Transverse colon (tissue), 4 donors: ENCODE results near the gene CBL. TPM values are rescaled to one million over a fixed set of nuclear protein-coding genes. Genes with fewer than 3 reads are reported as not detected.

ENCODE experiments used
- DNase-seq: peaks from one replicate; pipeline ENCODE4 v3.0.0-alpha.2; 2019
- H3K27ac ChIP-seq, 4 donors: fragments of 200-600 bp; sonication (generic); 2 replicates each; pipeline ENCODE4 v1.5.1; 2016 to 2018; ENCODE audit warnings: inconsistent platforms in 4 of 4
- H3K27me3 ChIP-seq: fragments of 200-600 bp; sonication (generic); 2 replicates; pipeline ENCODE4 v1.5.1; 2017; ENCODE audit warnings: inconsistent platforms
- H3K36me3 ChIP-seq, 4 donors: fragments of 200-600 bp; sonication (generic); 2 replicates each; pipeline ENCODE4 v1.5.1; 2017 to 2019; ENCODE audit warnings: inconsistent platforms in 4 of 4
- H3K4me1 ChIP-seq, 4 donors: fragments of 200-600 bp; sonication (generic); 2 replicates each; pipeline ENCODE4 v1.5.1; 2017 to 2020; ENCODE audit warnings: inconsistent platforms in 4 of 4
- H3K4me3 ChIP-seq, 4 donors: fragments of 200-600 bp; sonication (generic); 1 replicate in 1 of 4; 2 replicates in 3 of 4; pipeline versions ENCODE4 v1.5.1 to v1.6.1; 2017 to 2019; ENCODE audit warnings: inconsistent platforms in 4 of 4
- H3K9me3 ChIP-seq, 2 donors: fragments of 200-600 bp; sonication (generic); 2 replicates each; pipeline ENCODE4 v1.5.1; 2017 to 2019; ENCODE audit warnings: inconsistent platforms in 2 of 2
- EP300 ChIP-seq: sonication (generic); formaldehyde crosslinking; IDR thresholded peaks from one replicate; pipeline ENCODE4 v1.6.1; 2017; ENCODE audit warnings: antibody characterized with exemption, low read depth
- POLR2A ChIP-seq: fragments of 450-650 bp; IDR thresholded peaks from one replicate; pipeline ENCODE4 v1.6.1; 2016; ENCODE audit warnings: antibody characterized with exemption, mild to moderate bottlenecking, moderate library complexity
- POLR2AphosphoS5 ChIP-seq, 3 donors: sonication (generic); formaldehyde crosslinking; IDR thresholded peaks; one replicate each; pipeline ENCODE4 v1.6.1; 2016; ENCODE audit warnings: antibody characterized with exemption in 3 of 3
- WGBS, 2 donors: methylation state at CpG; one replicate each; pipeline ENCODE4 v1.1.5; 2018; ENCODE audit warnings: low coverage in 1 of 2; 5-methylcytosine and 5-hydroxymethylcytosine counted together
- in situ Hi-C, 4 donors: fragments of 200-750 bp; cut with MboI; loops; one replicate each; pipeline versions ENCODE4 v1.15.0 to v1.15.1; 2017; ENCODE audit warnings: low sequenced_read_pairs in 3 of 4, low pct_ligation_motif_present in 1 of 4, low pct_unique_long_range_greater_than_20kb in 1 of 4
- intact Hi-C: fragments of 100-400 bp; cut with DNase I; formaldehyde crosslinking; loops from one replicate; pipeline ENCODE4 v1.15.1; 2023; ENCODE audit warnings: low total_unique reads
- total RNA-seq, 4 donors: library from RNA; depleted of rRNA; stranded (reverse); fragments of >200 nt; gene quantifications; one replicate each; pipeline ENCODE4 v1.1.0, GENCODE V29; 2016
- TF ChIP-seq, protein P1 (sequence below), 5 experiments: fragments of 200-600 bp in 3 of 5; fragments of 450-650 bp in 2 of 5; sonication (generic) in 3 of 5; IDR thresholded peaks; 1 replicate in 2 of 5; 2 replicates in 3 of 5; pipeline ENCODE4 v1.5.1; 2016 to 2017; ENCODE audit warnings: antibody characterized with exemption in 5 of 5, inconsistent platforms in 3 of 5, mild to moderate bottlenecking in 2 of 5, moderate library complexity in 1 of 5

The CBL gene
- total RNA-seq, 4 donors from 2014 or later: 6.8 to 18.7 (median 12.4) TPM

DNA sequence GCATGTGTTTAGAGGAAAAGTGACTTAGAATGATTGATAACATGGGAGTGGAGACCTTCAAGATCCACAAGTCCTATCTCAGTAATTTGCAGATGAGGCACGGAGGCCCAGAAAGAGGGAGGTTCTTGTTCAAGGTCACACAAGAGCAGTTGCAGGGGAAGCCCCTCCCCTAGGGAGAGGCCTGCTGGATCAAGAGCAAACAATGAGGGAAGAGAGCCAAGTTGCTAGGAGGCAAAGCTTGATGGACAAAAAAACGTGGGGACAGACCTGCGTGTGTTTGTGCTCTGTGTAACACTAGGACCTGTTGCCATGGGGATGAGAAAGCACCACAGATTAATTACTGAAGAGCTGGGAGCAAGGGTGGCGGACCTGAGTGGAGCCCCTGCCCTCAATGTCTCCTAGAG is 146.7 kb downstream of the CBL start:
- 26 to 78% methylated on average over 1 to 4 of the region's 4 CpGs for WGBS, 2 donors
- H3K27me3 ChIP-seq: peaks cover 7% of the 10 kb centered on the region
- no peak for DNase-seq
- no peak overlapping the region for H3K4me3 ChIP-seq
- in situ Hi-C loops: loop anchor here in 1 of 4 donors (10.0 kb wide), 1 partner anchor 122 kb away; no protein-coding TSS in a partner anchor
- intact Hi-C loops: loop anchor here (1.0 kb wide), 1 partner anchor 23 kb away; no protein-coding TSS in a partner anchor
- H3K36me3 ChIP-seq: no peaks in the 10 kb centered on the region
- no peak for TF ChIP-seq EP300
- TF ChIP-seq POLR2AphosphoS5 (IDR thresholded peaks at IDR 0.05): no peak
- TF ChIP-seq, protein P1, sequence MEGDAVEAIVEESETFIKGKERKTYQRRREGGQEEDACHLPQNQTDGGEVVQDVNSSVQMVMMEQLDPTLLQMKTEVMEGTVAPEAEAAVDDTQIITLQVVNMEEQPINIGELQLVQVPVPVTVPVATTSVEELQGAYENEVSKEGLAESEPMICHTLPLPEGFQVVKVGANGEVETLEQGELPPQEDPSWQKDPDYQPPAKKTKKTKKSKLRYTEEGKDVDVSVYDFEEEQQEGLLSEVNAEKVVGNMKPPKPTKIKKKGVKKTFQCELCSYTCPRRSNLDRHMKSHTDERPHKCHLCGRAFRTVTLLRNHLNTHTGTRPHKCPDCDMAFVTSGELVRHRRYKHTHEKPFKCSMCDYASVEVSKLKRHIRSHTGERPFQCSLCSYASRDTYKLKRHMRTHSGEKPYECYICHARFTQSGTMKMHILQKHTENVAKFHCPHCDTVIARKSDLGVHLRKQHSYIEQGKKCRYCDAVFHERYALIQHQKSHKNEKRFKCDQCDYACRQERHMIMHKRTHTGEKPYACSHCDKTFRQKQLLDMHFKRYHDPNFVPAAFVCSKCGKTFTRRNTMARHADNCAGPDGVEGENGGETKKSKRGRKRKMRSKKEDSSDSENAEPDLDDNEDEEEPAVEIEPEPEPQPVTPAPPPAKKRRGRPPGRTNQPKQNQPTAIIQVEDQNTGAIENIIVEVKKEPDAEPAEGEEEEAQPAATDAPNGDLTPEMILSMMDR (IDR thresholded peaks at IDR 0.05): no peak
- TF ChIP-seq POLR2A: no peak
- H3K9me3 ChIP-seq: no peaks in the 10 kb centered on the region
- H3K27ac ChIP-seq: no peak overlapping the region
- peaks cover 0 to 18% (median 7%) of the 10 kb centered on the region in 4 donors for H3K4me1 ChIP-seq

DNA sequence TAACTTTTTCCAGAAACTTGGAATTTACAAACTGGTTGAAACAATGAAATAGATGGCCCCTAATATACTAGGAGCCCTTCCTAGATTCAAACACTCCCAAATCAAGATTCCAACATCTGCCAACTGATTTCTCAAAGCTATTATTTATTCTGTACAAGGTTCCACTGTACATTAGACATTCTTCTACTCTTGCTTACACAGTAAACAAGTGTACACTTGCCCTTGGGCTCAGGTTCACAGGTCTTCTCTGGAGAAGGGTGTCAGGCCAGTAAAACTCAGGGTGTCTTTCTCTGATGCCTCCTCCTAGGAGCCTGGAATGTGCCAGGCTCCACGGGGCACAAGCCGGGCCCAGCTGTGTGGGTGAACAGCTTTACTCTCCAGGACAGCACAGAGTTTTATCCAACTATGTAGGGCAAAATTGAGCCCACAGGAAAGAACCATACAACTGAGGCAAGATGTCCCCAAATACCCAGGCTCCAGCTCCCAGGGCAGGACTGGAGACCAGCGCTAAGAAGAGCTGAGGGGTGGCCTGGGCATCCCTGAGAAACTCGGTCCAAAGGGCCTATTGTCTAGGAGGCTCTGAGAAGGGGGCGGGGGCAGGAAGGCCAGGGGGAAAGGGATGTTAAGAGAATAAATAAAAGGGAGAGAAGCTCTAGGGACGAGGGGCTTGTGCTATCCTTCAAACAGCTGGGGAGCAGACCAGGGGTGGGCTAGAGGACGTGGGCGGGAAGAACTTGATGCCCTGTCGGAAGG is 149.1 kb downstream of the CBL start:
- Histone ChIP-seq H3K27me3 (peaks cover 7% of the 10 kb centered on the region), H3K9me3 (no peaks in the 10 kb centered on the region), H3K27ac (no peak overlapping the region), H3K36me3 (no peaks in the 10 kb centered on the region), H3K4me1 (peaks cover 0 to 18% (median 7%) of the 10 kb centered on the region in 4 donors), H3K4me3 (no peak overlapping the region)
- DNase-seq: no peak
- intact Hi-C loops: loop anchor here (5.0 kb wide), 1 partner anchor 117 kb away; no protein-coding TSS in a partner anchor
- TF ChIP-seq POLR2A: no peak
- no peak for TF ChIP-seq POLR2AphosphoS5 (IDR thresholded peaks at IDR 0.05)
- TF ChIP-seq, protein P1 (IDR thresholded peaks at IDR 0.05): no peak
- no peak for TF ChIP-seq EP300
- 72 to 77% methylated on average over 5 to 9 of the region's 9 CpGs for WGBS, 2 donors
- in situ Hi-C loops: loop anchor here in 3 of 4 donors (5.0 to 10.0 kb wide), 2 partner anchors 117 to 120 kb away; no protein-coding TSS in a partner anchor

DNA sequence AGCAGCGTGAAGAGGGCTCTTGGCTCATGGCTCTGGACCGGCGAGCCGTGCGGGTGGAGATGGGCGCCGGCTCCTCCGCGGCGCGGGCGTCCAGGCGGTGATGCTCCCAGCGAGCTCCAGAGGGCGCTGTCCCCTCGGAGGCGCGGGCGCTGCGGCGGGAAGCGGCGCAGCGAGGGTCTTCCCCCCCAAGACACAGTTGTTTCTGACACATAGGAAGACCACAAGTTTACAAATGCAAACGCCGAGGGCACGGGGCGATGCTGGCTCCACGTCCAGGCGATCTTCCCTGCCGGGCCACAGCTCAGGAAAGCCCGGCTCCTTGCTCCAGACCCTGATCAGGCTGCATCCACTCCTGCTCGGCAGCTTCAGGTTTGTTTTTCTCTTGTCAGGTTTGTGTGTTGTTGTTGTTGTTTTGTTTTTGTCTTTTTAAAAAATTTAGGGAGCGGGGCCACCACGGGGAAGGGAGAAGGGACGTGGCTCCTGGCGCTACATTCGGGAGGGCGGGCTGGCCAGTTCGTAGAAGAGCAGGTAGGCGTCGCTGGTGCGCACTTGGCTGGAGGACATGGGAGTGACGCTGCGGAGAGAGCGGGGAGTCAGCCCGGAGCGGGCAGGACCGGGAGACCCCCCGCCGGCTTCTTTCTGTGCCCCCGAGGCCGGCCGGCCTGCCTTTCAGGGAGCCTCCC is 150.4 kb downstream of the CBL start:
- H3K27me3 ChIP-seq: peaks cover 7% of the 10 kb centered on the region
- WGBS, 2 donors: 1% methylated on average over 53 of the region's 54 CpGs; no CpG with 5 or more reads in 1 of the 2 donors
- peak overlapping the region; percentile 48 to 77 (median 72) for H3K27ac ChIP-seq
- H3K4me1 ChIP-seq: peaks cover 4 to 27% (median 13%) of the 10 kb centered on the region in 4 donors
- intact Hi-C loops: loop anchor here (1.0 to 5.0 kb wide), 2 partner anchors 24 to 116 kb away; no protein-coding TSS in a partner anchor
- DNase-seq: peak; percentile 86
- TF ChIP-seq, protein P1 (IDR thresholded peaks at IDR 0.05): peak; percentile 81 to 97 (median 94)
- TF ChIP-seq EP300 (no peak), POLR2AphosphoS5 (IDR thresholded peaks at IDR 0.05) (no peak)
- H3K36me3 ChIP-seq: no peaks in the 10 kb centered on the region
- in situ Hi-C loops: loop anchor here in 3 of 4 donors (5.0 to 10.0 kb wide), 2 partner anchors 116 to 118 kb away; no protein-coding TSS in a partner anchor
- no peaks in the 10 kb centered on the region for H3K9me3 ChIP-seq
- peak overlapping the region; percentile 37 to 59 (median 41) for H3K4me3 ChIP-seq

DNA sequence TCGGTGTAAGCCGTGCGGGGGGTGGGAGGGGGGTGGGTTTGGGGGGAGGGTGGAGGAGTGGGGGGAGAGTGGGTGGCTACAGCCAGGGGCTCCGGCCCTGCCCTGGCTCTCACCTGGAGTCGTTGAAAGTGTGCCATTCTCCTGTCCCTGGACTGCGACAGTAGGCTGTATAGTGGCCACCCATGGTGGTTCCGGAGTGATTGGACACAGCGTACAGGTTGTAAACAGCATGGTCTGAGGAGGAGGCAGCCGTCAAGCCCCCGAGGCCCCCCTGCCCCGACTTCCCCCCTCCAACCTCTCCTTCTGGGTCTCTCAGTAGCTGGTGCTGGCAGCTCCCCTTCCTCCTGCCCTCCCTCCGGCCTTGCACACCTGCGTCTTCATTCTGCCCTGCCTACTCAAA is 150.9 kb downstream of the CBL start:
- no peaks in the 10 kb centered on the region for H3K36me3 ChIP-seq
- in situ Hi-C loops: loop anchor here in 3 of 4 donors (5.0 to 10.0 kb wide), 2 partner anchors 115 to 118 kb away; no protein-coding TSS in a partner anchor
- no peak for TF ChIP-seq POLR2AphosphoS5 (IDR thresholded peaks at IDR 0.05)
- TF ChIP-seq, protein P1 (IDR thresholded peaks at IDR 0.05): no peak
- TF ChIP-seq EP300: no peak
- TF ChIP-seq POLR2A: no peak
- H3K4me1 ChIP-seq: peaks cover 7 to 32% (median 16%) of the 10 kb centered on the region in 4 donors
- WGBS, 2 donors: 38% methylated on average over 13 of the region's 13 CpGs; no CpG with 5 or more reads in 1 of the 2 donors
- no peaks in the 10 kb centered on the region for H3K9me3 ChIP-seq
- DNase-seq: no peak
- H3K27me3 ChIP-seq: peaks cover 7% of the 10 kb centered on the region
- intact Hi-C loops: loop anchor here (5.0 kb wide), 1 partner anchor 115 kb away; no protein-coding TSS in a partner anchor
- H3K27ac ChIP-seq: peak overlapping the region; percentile 48 to 77 (median 72)
- H3K4me3 ChIP-seq: peak overlapping the region in 3 of 4 donors; percentile 37 to 59 (median 41)
